GM19397 (cell line): ENCODE results near the gene PRKCZ.
"Not testable (repeated sequence)": the region's sequence is repeated elsewhere in the genome, so short reads cannot be mapped to it uniquely, and the experiment has no call there.

Experiments used
- ATAC-seq: cut with Tn5 transposase; IDR thresholded peaks from one replicate; pipeline ENCODE4 v1.9.1; 2021; ENCODE audit warnings: mild to moderate bottlenecking, moderate library complexity; ENCODE audit not compliant: unreplicated experiment

The PRKCZ gene

GRCh38 chr1:2147869-2148268 is 97.7 kb downstream of the PRKCZ start:
- not testable (repeated sequence) for ATAC-seq

GRCh38 chr1:2148691-2149090 is 98.5 kb downstream of the PRKCZ start:
- ATAC-seq = no peak

GRCh38 chr1:2150801-2151200 is 100.6 kb downstream of the PRKCZ start:
- no peak for ATAC-seq

GRCh38 chr1:2151252-2151651 is 101.0 kb downstream of the PRKCZ start:
- no peak for ATAC-seq

GRCh38 chr1:2151911-2152310 is 101.7 kb downstream of the PRKCZ start:
- ATAC-seq = no peak

- no peak for ATAC-seq
Observed at GRCh38 chr1:2152954-2153353, 102.7 kb downstream of the PRKCZ start.

GRCh38 chr1:2154022-2154421 is 103.8 kb downstream of the PRKCZ start:
- ATAC-seq = no peak

GRCh38 chr1:2155147-2155598 is 105.0 kb downstream of the PRKCZ start:
- ATAC-seq = no peak

GRCh38 chr1:2155788-2156187 is 105.6 kb downstream of the PRKCZ start:
- no peak for ATAC-seq

GRCh38 chr1:2156866-2157265 is 106.7 kb downstream of the PRKCZ start:
- ATAC-seq = no peak

GRCh38 chr1:2157856-2158255 is 107.6 kb downstream of the PRKCZ start:
- no peak for ATAC-seq

- ATAC-seq = no peak
Observed at GRCh38 chr1:2158272-2158671, 108.1 kb downstream of the PRKCZ start.

- ATAC-seq = no peak
Observed at GRCh38 chr1:2159124-2159523, 108.9 kb downstream of the PRKCZ start.

- ATAC-seq = no peak
Observed at GRCh38 chr1:2160451-2161300, 110.5 kb downstream of the PRKCZ start.

GRCh38 chr1:2163205-2163604 is 113.0 kb downstream of the PRKCZ start:
- ATAC-seq = no peak

GRCh38 chr1:2165646-2166045 is 115.4 kb downstream of the PRKCZ start:
- no peak for ATAC-seq

- no peak for ATAC-seq
Observed at GRCh38 chr1:2166254-2166653, 116.0 kb downstream of the PRKCZ start.

GRCh38 chr1:2166695-2167094 is 116.5 kb downstream of the PRKCZ start:
- ATAC-seq = no peak

GRCh38 chr1:2168090-2168489 is 117.9 kb downstream of the PRKCZ start:
- ATAC-seq = no peak

- no peak for ATAC-seq
Observed at GRCh38 chr1:2168535-2168934, 118.3 kb downstream of the PRKCZ start.

- no peak for ATAC-seq
Observed at GRCh38 chr1:2169200-2169836, 119.1 kb downstream of the PRKCZ start.

GRCh38 chr1:2170211-2170610 is 120.0 kb downstream of the PRKCZ start:
- no peak for ATAC-seq
